NCI-H1105 treated with DMSO at 0.1 percent for 48 hours (cell line): Measurements from ENCODE around the gene SMC1A.
"Not testable (repeated sequence)": the region's sequence is repeated elsewhere in the genome, so short reads cannot be mapped to it uniquely, and the experiment has no call there.

Source experiments
- DNase-seq: peaks from one replicate; lab custom pipeline; 2025; lab: John Stamatoyannopoulos, UW

The SMC1A gene

DNA sequence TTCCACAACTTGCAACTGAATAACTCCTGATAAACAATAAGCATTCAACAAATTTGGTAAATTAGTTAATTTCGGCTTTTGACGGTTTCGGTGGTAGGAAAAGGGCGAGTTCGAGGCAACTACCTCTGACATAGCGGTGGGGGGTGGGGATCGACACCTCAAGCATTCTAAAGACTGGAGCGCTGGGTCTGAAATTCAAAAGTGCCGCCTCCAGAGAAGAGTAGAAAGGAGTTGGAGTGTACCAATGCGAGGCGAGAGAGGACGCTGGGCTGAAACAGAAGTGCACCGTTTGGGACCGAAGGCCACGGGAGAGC is 725 bp downstream of the SMC1A start:
- peak; percentile 37 for DNase-seq

DNA sequence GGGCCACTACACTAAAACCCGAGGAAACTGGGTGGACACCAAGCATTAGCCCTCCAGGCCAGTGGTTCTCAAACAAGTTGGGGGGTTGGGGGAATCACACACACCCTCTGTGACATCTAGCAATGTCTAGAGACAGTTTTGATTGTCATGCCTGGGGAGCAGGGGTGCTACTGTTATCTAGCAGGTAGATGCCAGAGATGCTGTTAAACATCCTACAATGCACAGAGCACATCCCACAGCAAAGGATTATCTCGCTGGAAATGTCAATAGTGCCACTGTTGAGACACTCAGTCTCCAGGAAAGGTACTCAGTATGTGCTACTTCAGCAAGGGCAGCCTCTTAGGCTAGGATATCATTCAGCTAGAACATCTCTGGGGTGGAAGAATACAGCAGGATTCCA is 1.3 kb downstream of the SMC1A start:
- no peak for DNase-seq

DNA sequence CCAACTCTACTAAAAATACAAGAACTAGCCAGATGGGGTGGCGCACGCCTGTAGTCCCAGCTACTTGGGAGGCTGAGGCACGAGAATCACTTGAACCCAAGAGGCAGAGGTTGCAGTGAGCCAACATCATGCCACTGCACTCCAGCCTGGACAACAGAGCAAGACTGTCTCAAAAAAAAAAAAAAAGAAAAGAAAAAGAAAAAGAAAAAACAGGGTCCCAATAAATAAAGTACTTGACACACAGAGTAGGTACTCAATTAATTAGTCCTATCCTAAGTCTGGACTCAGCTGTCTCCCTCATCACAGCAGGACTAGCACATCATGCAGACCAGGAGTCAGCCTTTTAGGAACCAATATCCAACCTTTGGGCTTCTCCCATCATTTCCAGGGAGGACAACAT is 2.1 kb downstream of the SMC1A start:
- DNase-seq = not testable (repeated sequence)

DNA sequence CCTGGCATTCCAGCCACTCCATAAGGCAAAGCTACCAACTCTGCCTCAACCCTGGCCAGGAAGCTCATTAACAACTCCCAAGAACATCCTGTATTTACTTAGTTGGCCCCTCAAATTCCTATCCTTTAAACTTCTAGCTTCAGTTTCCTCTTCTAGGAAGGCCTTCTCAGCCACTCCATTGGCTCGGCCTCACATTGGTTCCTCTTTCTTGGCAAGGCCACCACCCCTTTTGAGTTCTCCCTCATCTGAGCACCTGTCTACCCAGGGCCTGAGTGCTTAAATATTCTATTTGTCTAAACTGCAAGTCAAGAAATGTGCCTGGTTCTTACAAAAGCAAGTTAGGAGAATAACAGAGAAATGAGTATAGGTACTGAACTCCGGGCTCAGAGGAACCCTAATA is 10.0 kb downstream of the SMC1A start:
- DNase-seq = no peak

- DNase-seq = no peak
Measured at GRCh38 chrX:53403535-53403934, 18.9 kb downstream of the SMC1A start.

GRCh38 chrX:53398216-53398615 is 24.2 kb downstream of the SMC1A start:
- no peak for DNase-seq

DNA sequence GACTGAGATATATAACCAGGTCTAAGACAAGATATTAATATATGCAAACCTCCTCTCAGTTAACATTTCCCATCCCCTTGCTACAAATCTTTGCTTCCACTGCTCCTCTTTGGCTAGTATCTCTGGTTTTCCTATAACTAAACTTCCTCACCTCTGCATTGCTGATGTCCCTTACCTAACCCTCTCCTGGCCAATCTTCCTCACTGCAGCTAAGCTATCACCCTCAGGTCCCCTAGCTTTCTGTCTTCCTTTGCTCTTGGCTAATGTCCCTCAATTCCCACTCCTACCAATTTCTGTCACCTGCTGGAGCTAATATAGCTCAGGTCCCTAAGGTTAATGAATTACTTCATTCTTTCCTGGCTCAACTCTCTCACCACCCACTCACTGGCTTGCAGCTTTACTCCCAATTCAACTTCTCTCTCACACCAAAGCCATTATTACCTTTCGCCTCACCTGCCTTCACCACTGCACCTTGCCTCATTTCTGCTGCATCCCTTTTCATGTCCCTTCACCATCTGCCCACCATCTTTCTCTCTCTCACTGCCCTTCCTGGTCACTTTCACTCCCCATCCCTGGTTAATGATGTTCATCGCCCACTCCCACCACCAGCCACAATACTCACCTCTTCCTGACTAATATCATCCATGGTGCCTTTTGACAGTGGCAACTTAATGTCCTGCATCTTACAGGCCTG is 26.7 kb downstream of the SMC1A start:
- no peak for DNase-seq

GRCh38 chrX:53383376-53384076 is 38.9 kb downstream of the SMC1A start:
- no peak for DNase-seq

DNA sequence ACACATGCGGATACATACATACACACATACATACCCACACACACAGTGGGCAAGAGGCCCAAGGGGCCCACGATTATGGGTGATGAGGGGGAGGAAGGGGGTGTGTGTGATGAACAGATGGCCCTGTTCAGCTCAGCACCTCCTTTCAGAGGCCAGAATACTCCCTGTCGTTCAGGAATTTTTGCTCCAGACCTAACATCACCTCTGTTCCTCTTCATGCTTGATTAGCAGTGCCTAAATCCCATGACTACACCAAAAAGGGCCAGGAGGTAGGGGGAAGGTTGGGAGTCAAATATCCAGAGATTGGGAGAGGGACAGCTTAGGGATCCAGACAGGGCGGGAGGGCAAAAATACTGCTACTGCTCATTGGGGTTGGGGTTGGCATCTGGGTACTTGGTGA is 42.7 kb downstream of the SMC1A start:
- DNase-seq = no peak

- DNase-seq = no peak
Measured at GRCh38 chrX:53379008-53379710, 43.3 kb downstream of the SMC1A start.

DNA sequence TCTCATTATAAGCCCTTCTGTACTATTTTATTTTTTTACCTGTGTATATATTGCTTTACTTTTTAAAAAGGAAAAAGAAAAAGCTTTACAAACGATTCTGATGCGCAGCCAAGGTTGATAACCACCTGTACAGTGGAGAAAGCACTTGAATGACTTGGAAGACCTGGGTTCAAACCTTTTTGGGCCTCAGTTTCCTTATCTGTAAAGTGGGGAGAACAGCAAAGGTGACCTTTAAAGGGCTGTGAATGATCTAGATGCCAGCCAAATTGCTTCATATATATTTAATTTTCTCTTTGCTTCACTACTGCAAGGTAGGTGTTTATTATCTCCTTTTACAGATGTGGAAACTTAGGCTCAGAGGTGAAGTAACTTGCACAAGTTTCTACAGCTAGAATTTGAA is 45.0 kb downstream of the SMC1A start:
- no peak for DNase-seq

DNA sequence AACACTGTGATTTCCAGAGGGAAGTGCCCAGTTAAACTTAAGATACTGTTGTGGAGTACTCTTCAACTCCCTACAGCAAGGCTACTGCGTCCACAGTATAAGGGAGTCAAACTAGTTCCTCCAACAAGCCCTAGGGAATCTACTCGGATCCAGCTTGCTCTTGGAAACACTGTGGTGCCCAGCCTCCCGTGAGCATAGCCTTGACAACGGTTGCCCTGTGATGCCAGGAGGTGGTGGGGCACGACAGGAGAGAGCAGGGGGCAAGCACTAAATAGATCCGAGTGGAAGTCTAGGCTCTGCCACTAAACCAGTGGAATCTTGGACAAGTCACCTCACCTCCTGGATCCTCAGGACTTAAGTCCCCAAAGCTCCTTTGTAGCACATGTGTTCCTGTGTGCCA is 45.6 kb downstream of the SMC1A start:
- DNase-seq = no peak

GRCh38 chrX:53374923-53375322 is 47.5 kb downstream of the SMC1A start:
- DNase-seq = no peak

DNA sequence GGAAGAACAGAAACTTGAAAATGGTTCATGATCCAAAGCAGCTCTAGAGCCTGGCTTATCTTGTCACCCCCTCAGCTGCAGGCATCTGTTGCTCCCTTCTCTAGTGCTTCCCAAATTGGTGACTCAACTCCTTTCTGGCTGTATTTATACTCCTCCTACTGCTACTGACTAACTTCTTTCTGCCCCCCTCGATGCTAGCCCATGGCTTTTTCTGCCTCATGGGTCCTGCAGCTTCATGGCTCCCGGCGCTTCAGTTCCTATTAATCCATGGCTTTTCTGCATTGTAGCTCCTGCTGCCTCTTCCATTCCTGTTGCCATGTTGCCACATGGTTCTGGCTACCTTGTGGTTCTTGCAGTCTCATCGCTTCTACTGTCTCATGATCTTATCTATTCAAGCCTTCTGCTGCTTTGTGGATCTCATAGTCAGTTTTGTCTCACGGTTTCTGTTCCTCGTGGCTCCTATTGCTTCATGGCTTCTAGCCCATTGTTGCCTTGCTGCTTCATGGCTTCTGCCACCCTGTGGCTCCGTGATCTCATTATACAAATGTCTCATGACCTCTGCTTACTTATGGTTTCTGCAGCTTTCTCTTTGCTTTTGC is 48.1 kb downstream of the SMC1A start:
- no peak for DNase-seq

GRCh38 chrX:53373307-53373706 is 49.1 kb downstream of the SMC1A start:
- no peak for DNase-seq

DNA sequence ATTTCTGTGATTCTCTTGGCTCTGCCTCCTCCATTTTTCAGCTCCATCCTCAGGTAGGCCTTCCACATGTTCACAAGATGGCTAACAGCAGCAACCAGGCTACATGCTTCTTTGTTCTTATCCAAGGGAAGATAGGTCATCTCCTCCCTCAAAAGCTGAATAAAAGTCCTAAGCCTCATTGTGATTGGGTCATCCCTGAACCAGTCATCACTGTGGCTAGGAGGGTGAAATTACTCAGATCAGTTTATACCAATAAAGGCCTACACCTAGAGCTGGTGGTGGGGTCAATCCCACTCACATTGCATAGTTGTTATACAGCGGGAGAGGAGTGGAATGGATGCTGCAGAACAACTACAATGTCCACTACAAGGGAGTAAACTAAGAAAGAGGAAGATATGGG is 56.0 kb downstream of the SMC1A start:
- not testable (repeated sequence) for DNase-seq

DNA sequence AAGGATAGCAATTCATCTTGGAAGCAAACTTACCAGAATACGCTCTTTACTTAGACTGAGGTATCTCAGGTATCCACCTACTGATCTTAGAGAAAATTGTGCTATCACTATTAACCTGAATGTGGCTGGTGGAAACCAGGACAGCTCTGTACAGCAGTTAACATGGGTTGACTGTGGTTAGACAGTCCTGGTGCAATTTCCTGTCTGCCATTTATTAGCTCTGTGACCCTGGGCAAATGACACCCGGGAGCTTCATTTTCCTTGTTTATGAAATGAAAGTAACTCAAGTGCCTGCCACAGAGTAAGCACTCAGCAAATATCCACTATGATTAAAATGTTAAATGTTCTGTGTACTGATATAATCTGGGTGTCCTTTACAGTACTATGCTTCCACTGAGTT is 60.0 kb downstream of the SMC1A start:
- no peak for DNase-seq

GRCh38 chrX:53357799-53358530 is 64.5 kb downstream of the SMC1A start:
- DNase-seq = no peak

DNA sequence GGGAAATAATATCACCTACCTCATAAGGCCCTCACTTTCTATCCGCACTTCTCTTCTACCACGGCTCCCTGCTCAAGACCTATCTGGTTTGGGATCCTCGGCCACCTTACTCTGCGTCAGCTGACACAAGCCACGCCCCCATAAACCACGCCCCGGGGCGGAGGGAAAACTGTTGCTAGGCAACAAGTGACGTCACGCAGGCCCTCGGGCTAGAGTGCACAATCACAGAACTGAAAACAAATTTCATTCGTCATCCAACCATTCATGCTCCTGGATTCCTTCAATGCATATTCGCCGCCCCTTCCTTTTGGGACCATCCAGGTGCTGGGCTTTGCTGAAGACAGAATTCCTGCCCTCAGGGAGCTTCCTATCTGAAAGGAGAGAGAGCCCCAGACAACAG is 66.3 kb downstream of the SMC1A start:
- no peak for DNase-seq

- DNase-seq = no peak
Measured at GRCh38 chrX:53354669-53355068, 67.8 kb downstream of the SMC1A start.

DNA sequence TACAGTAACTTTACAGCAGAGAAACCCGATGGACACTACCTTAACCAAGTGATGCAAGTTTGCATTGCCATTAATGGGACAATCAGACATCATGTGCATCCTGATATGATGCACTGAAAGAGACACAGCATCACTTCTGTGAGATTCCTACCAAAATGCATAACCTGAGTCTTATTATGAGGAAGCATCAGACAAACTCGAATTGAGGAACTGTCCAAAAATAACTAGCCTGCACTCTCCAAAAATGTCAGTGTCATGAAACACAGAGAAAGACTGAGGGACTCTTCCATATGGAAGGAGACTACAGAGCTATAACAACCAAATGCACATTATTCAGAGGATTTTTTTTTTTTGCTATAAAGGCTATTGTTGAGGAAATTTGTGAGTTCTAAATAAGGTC is 74.5 kb downstream of the SMC1A start:
- DNase-seq = no peak
